ENCODE results near the gene GUCY1A2. TPM values are rescaled to one million over a fixed set of nuclear protein-coding genes. Genes with fewer than 3 reads are reported as not detected.

GUCY1A2 gene
- total RNA-seq, 1 experiment from 2014 or later = 0.55 TPM

DNA sequence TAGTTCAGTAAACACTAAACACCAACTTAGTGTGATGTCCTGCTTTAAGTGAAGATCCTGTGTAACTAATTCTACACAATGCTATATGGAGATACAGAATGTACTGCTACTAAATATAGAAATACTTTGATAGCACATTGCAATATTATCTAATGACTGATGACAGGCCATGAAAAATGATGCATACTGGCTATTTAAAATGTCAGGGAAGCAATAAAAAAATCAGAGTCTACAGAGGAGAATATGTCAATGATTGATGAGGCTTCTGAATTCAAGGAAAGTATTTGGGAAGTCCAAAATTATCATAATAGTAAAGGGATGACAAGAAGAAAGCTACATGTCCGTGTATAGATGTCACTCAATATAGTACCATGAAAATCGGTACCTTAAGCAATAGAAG lies 55.3 kb downstream of the GUCY1A2 start:
- DNase-seq = no peak
- H3K27me3 ChIP-seq (ENCODE audit: insufficient read depth, low read length) = no peaks in the 10 kb centered on the region
- H3K56ac ChIP-seq (ENCODE audit: insufficient read length, low read depth, low read length) = no peak overlapping the region
- no peak overlapping the region for H3K23ac ChIP-seq (ENCODE audit: insufficient read length, low read depth, low read length)
- no peak overlapping the region for H3K4ac ChIP-seq (ENCODE audit: low read depth, low read length)
- no peak overlapping the region for H2BK15ac ChIP-seq (ENCODE audit: low read depth, low read length)
- H3K9me3 ChIP-seq (ENCODE audit: control insufficient read depth, low read depth, low read length) = no peaks in the 10 kb centered on the region
- no peak overlapping the region for H4K8ac ChIP-seq (replicated peaks; ENCODE audit: insufficient read length, low read depth, low read length)
- H2BK5ac ChIP-seq (ENCODE audit: insufficient read length, low read length) = no peak overlapping the region
- H4K5ac ChIP-seq (ENCODE audit: insufficient read length, low read depth, low read length) = no peak overlapping the region
- H3T11ph ChIP-seq (ENCODE audit: low read length) = no peak overlapping the region
- no peak overlapping the region for H2AFZ ChIP-seq (ENCODE audit: low read length)
- no peaks in the 10 kb centered on the region; the same call in 1 of the 2 replicates for H3K79me2 ChIP-seq (ENCODE audit: insufficient read depth, low read length)
- H2BK12ac ChIP-seq (ENCODE audit: insufficient read length, low read depth, low read length) = no peak overlapping the region
- H3K79me1 ChIP-seq (ENCODE audit: insufficient read depth, low read depth, low read length, poor library complexity, severe bottlenecking) = no peaks in the 10 kb centered on the region
- no peak overlapping the region for H2BK120ac ChIP-seq (ENCODE audit: low read depth, low read length, poor library complexity, severe bottlenecking)
- H2AK5ac ChIP-seq (ENCODE audit: insufficient read length, low read length) = no peak overlapping the region
- no peak overlapping the region for H2BK20ac ChIP-seq (ENCODE audit: low read depth, low read length, poor library complexity, severe bottlenecking)
- H3K23me2 ChIP-seq (ENCODE audit: insufficient read length, low read depth, low read length, poor library complexity, severe bottlenecking) = no peaks in the 10 kb centered on the region
- no peaks in the 10 kb centered on the region for H4K20me1 ChIP-seq (ENCODE audit: control insufficient read depth, insufficient read depth, insufficient read length)
- Mint-ChIP-seq H3K36me3 (ENCODE audit: insufficient read depth in 1 of 3, low read depth in 3 of 3) (no peaks in the 10 kb centered on the region), H3K4me3 (no peak overlapping the region), H3K9me3 (peaks cover 0 to 2% of the 10 kb centered on the region in 2 experiments; a peak in 1 of 5 replicates), H3K27ac (no peak overlapping the region), H3K27me3 (ENCODE audit: low read depth) (no peaks in the 10 kb centered on the region), H3K4me1 (peaks cover 46 to 51% of the 10 kb centered on the region in 2 experiments)
- no peak overlapping the region for H3K9ac ChIP-seq (ENCODE audit: extremely low read depth, insufficient read length, low read length)
- TF ChIP-seq, protein P1, sequence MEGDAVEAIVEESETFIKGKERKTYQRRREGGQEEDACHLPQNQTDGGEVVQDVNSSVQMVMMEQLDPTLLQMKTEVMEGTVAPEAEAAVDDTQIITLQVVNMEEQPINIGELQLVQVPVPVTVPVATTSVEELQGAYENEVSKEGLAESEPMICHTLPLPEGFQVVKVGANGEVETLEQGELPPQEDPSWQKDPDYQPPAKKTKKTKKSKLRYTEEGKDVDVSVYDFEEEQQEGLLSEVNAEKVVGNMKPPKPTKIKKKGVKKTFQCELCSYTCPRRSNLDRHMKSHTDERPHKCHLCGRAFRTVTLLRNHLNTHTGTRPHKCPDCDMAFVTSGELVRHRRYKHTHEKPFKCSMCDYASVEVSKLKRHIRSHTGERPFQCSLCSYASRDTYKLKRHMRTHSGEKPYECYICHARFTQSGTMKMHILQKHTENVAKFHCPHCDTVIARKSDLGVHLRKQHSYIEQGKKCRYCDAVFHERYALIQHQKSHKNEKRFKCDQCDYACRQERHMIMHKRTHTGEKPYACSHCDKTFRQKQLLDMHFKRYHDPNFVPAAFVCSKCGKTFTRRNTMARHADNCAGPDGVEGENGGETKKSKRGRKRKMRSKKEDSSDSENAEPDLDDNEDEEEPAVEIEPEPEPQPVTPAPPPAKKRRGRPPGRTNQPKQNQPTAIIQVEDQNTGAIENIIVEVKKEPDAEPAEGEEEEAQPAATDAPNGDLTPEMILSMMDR (conservative IDR thresholded peaks at IDR 0.05) = no peak
- no peak overlapping the region for H3K4me2 ChIP-seq (ENCODE audit: insufficient read depth, insufficient read length, low read length)
- no peak overlapping the region for H4K91ac ChIP-seq (ENCODE audit: insufficient read length, low read depth, low read length)
- no peak overlapping the region for H3K27ac ChIP-seq (ENCODE audit: insufficient read length, low read depth, low read length)
- H3K4me1 ChIP-seq (ENCODE audit: insufficient read depth, low read length) = peaks cover 11% of the 10 kb centered on the region; the same call in 1 of the 2 replicates
- no CpG with 5 or more reads among the region's 2 CpGs for WGBS (ENCODE audit: extremely low coverage, insufficient read length, low lambda C conversion rate)
- H3K14ac ChIP-seq (ENCODE audit: insufficient read depth, low read length) = no peak overlapping the region
- H3K18ac ChIP-seq (ENCODE audit: insufficient read length, low read depth, low read length) = no peak overlapping the region

Measured in H9 (cell line).